ENCODE results near the gene POMGNT1.

POMGNT1 gene

DNA sequence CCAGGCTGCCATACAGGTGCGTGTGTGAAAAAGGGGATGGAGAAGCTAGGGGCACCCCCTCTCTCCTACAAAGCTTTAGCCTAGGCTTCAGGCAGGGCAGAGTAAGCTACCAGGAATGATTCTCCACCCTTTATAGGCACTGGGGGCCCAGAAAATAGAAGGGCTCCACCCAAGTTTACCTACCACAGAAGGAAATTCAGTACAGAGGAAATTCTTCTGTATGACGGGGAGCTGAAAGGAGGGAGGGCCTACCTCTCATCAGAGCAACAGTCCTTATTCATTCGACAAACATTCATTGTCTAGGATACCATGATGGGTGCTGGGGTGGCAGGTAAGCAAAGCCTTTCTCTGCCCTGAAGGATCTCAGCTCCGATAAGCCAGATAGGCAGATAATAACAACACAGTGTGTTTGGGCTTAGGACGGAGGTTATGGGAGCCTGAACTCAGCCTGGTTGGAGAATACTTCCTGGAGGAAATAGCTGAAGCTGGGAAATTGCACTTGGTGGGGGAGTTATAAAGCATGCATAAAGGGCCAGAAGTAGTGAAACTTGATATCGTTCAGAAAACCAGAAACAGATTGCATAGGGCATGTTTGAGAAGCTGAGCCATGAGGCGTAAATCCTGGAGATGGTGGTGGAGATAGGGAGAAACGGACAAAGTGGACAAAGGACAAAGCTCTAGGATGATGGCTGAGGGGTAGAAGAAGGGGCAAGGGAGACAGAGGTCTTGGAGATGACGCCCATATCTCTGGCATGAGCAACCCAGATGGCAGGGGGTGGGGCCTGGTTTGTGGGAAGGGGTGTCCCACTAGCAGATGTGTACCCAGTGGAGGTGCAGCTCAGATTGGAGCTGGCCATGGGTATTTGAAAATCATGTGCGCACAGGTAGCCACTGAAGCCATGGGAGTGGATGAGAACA lies 16.6 kb downstream of the POMGNT1 start:
- DNase-seq, result no peak

DNA sequence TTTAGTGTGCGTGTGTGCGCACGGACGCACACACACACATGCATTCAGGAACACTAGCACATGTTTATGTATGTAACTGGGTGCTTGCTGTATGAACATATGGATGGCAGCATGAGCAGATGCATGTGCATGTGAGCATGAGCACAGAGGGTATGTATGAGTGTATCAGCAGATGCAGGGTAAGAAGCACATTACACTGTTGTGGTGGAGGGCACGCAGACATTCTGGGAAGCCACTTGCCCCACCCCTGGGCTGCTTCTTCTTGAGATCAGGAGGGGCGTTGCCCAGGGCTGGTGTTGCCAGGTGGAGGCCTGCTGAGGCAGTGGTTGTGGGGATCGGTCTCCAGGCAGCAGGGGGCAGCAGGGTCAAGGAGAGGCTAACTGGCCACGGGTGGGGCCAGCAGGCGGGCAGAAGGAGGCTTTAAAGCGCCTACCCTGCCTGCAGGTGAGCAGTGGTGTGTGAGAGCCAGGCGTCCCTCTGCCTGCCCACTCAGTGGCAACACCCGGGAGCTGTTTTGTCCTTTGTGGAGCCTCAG lies 18.1 kb downstream of the POMGNT1 start:
- no peak for DNase-seq

DNA sequence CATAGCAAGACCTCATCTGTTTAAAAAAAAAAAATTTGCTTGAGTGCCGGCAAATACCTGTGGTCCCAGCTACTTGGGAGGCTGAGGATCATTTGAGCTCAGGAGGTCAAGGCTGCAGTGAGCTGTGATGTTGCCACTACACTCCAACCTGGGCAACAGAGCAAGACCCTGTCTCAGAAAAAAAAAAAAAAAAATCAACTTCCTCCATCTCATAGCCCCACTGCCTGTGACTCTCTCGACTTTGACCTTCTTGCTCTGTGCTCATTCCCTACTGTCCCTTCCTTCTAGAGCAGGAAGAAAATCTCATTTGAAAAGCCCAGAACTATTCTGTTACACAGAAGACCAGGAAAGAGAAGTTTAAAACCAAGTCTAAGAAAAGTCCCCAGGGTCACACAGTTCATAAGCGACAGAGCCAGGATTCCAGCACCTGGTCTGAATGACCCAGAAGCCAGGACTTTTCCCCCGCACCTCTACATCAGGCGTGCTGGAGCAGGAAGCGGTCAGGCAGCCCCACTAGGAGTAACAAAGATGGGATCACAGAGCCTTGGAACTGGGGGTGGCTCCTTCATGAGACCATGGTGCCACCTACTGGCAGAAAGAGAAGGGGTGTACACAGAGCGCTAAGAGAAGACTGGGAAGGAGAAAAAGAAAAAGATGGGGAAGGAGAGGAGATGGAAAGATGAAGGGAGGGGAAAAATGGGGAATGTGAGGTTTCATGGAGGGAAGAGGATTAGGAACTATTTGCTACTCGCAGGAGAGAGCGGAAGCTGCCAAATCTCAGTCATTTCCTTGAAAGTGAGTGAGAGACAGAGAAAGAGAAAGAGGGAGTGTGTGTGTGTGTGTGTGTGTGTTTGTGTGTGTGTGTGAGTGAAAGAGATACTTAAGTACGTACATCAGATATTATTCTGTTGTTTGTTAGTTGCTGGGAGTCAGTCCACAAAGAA lies 18.8 kb downstream of the POMGNT1 start:
- peak; percentile 71 for DNase-seq

DNA sequence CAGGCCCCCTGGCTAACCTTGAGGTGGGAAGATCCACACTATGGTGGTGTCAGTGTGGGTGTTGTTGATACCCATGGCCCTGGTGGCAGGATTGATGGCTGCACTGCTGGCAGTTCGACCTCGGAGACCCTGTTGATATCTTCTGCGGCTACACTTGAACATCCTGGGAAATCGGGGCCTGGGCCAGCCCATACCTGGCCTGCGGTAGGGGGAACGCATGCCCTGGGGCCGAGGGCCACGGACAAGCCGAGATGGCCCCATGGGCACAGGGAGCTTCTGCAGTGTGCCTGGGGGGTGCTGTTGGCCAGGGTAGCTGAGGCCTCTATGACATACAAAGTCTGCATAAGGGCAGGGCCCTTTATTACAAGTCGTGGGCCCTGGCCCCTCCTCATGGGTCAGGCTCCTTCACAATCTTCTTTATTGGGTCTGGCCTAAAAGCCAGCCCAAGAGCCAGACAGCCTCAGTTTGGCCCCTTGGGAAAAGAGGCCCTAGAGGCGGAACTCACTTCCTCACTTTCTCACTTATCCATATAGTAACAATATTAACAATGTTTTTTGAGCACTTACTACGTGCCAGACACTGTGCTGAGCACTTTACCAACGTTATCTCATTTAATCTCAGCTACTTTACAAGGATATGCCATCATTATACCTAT lies 21.9 kb downstream of the POMGNT1 start, which contains the start of gene P3R3URF:
Gene P3R3URF, minus strand, starts transcription at position 278 of the 655 bp plus-strand sequence. Its CDS starts 17 bp downstream, at position 261.
- DNase-seq, result no peak

DNA sequence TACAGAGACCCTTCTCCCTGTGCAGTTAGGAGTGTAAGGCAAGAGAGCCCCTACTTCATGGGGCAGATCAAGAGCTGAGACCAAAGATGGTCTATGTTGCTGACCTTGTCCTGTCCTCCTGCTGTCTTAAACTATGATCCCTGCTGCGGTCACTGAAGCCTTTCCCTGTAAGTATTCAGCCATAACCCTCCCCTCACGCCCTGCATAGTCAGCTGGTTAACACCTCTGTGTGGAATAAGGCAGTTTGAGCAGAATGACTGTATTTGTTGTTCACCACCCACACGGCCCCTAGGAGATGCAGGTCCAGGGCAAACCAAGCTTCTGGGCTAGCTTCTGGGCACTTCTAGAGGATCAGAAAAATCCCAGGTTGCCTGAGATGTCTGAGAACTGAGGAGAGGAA lies 23.0 kb downstream of the POMGNT1 start:
- DNase-seq, result no peak

DNA sequence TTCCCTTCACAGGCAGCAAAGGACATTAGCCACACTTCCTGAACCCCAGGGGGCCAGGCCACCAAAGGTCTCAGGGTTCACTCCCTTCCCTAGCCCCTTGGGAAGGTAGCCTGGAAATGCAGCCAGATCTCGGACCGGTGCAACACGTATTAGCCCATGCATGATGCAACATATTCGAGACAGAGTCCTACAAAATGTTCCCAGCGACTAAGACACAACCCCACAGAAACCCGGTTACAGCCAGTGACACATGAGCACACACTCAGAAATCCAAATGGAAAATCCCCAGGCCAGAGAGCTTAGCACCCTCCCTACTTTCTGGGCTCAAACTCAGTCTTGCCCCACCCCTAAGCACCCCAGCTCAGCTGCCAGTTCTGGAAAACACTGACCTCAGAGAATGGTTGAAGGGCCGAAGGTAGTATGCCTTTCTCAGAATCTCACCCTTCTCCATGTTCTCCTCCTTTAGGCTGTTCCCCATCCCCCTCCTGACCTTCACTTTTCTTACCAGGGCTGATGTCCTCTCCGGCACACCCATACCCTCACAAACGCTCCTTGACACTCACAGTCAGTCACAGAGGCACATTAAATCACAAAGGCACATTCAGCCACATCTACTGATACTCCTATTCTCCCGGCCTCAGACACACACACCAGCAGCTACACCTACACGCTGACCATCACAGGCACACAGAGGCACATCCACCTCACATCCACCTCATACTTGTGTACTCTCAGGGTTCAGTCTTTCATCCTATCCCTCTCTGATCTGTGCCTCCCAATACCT lies 23.6 kb downstream of the POMGNT1 start, which contains the start of gene TSPAN1:
Gene TSPAN1, plus strand, starts transcription at position 640 of the 784 bp plus-strand sequence. CDS start 6,021 bp downstream, outside the sequence.
- no peak for DNase-seq

DNA sequence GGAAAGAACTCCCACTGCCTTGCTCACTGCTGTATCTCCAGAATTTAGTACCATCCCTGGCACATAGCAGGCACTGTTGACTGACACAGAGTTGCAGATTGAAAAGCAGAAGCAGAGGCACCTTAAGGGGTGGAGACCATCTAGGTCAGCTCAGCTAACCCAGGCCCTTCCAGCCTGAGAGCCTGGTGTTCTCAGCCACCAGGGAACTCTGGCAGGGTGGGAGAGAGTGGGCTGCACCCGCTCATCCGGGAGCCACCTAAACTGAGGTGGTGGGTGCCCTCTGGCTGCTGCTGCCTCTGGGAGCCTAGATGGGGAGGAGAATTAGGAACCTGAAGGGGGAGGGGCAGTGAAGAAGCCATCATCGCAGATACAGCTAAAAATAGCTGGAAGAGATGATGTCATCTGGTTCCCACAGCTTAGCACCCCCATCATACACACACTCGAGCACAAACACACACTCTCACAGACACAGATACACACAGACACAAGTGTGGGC lies 24.8 kb downstream of the POMGNT1 start:
- no peak for DNase-seq

DNA sequence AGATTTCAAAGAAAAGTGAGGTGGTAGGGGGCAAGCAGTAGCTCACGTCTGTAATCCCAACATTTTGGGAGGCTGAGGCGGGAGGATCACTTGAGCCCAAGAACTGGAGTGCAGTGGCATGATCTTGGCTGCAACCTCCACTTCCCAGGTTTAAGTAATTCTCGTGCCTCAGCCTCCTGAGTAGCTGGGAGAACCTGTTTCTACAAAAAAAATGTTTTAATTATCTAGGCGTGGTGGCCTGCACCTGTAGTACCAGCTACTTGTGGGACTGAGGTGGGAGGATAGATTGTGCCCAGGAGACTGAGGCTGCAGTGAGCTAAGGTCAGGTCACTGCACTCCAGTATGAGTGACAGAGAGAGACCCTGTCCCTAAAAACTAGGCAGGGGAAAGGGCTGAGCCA lies 25.9 kb downstream of the POMGNT1 start:
- no peak for DNase-seq

DNA sequence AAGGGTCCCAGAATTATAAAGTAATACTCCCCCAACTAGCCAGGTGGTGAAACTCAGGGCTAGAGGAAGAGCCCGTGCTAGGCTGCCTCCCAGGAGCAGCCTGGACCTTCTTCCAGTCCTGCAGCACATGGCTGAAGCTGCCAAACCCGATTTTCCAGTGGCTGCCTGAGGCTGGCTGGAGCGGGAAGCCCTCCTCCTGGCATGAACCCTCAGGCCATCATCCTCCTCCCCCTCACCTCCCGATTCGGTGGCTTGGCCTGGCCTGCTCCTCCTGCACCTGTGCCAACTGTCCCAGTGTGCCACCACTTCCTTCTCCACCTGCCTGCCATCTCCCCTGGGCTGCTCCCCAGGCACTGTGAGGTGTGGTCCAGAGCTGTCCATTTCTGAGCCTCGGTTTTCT lies 26.4 kb downstream of the POMGNT1 start:
- DNase-seq, result no peak

DNA sequence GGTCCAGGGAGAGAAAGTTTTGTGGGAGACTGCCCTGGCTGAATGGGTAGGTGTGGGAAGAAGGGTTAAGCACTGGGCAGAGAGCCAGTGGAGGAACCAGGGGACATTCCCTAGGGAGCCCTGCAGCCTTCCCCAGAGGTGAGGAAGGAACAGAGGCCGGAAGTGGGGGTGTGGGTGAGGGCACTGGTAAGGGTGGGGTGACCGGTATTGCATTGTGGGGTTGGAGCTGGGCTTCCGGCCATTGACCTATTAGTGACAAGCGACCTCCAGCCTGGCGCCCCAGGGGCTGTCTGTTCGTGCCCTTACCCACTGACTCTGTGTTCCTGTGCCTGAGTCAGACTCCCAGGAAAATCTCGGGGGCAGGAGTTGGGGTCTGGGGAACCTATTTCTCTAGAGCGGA lies 26.9 kb downstream of the POMGNT1 start:
- no peak for DNase-seq

DNA sequence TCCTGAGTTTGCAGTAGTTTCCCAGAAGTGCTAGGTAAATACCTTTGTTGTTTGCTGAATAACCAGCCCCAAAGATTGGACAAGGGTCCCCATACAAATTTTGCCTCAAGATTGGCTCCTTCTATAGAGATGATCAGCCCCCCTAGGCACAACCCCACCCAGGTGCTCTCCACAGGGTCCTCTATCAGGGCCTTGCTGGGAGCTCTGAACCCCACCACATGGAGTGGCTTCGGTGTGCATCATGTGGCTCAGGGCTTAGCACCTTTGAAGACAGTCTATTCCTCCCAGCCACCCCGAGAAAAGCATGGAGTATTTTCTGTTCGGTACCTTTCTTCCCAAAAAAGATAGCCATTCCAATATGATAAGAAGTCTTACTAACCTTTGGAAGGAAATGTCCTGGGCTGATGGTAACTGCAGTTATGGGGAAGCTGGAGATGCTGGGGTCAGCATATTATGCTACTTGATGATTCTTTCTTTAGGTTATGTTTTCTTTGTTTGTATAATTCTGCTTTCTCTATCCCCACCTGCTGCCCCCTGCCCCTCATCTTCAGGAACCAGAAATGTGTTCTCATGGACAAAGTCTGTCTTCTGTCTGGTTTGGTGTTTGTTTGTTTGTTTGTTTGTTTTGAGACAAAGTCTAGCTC lies 28.3 kb downstream of the POMGNT1 start:
- DNase-seq, result no peak

DNA sequence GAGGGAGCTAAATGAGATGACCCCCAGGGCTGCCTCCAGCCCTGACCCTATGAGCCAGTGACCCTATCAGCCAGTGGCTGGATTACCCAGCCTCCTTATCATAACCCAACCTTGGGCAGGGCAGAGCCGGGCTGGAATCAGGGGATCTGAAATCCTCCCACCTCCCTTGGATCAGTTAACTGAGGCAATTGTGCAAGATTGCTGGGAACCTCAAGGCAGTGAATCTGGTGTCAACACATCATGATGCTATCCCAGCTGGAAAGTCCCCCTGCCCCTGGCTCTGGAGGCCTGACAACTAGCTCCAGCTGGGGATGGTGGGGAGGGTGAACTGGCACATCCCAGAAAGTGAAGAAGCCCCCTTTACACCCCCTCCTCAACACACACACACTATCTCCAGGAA lies 29.8 kb downstream of the POMGNT1 start:
- no peak for DNase-seq

DNA sequence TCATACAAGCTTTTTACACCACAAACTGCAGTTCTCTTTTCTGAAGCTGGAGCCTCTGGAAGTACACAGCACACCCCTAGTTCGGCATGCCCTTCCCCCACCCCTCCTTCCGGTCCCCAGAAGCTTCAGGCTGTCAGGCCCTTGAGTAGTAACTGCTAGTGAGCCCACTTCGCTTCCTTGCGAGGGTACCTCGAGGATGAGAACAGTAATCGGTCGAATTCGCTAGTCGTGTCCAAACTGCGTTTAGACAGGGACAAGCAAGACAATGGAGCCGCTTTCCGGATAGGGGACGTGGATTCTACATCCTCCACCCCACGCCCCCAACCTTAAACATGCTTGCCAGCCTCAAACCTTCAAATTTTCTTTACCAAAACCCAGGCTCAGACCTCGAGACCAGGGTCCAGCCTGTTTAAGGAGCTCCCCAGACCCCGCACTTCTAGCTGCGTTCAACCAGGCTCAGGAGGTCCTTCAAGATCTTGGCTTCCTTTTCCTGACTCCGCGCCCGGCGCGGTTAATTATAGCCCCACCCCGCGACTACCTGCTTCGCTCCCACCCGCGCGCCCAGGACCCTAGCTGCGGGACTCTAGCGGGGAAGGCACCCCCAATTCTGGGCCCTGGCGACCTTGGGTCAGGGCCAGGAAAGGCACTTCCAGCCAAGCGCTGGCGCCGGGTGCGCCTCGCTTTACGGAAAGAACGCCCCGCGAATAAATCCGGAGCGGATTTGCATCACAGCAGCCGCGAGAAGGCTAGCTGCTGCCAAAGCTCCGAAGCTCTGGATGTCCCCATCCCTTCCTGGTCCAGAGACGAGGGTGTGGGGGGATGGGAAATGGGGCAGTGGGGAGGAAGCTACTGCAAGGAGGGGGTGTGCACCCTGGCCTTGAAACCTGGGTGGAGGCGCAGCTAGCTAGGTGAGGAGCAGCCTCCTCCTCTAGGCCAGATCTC lies 31.4 kb downstream of the POMGNT1 start:
- DNase-seq, result no peak

DNA sequence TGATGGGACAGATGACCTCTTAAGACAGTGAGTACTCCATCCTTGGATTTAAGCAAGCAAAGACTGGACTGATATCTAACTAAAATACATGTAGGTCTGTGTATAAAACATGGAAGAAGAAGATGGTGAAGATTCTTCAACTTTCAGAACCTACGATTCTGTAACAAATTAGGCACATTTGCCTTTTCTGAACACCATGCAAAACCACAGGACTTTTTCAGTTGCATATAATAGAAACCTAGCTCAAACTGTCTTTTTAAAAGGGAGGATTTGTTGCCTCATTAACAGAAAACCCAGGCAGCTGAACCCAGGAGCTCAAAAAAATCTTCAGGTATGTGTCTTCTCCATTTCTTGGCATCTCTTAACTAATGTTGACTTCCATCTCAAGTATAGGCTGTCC lies 38.0 kb downstream of the POMGNT1 start:
- no peak for DNase-seq

DNA sequence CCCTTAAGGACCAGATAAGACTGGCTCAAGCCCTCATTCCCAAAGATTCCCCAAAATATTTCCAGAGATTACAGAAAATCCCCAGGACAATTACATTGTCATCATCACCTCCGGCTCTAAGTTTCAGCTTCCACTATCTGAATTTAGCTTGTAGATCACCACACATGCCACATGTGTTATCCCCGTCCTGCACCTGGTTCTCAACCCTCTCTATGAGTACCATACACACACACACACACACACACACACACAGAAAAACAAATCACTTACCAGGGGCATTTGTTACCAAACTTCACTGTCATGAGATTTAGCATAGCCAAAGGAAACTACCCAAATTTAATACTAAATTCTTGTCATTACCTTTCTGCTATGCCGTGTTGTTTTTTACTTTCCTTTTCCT lies 38.7 kb downstream of the POMGNT1 start:
- DNase-seq, result no peak

DNA sequence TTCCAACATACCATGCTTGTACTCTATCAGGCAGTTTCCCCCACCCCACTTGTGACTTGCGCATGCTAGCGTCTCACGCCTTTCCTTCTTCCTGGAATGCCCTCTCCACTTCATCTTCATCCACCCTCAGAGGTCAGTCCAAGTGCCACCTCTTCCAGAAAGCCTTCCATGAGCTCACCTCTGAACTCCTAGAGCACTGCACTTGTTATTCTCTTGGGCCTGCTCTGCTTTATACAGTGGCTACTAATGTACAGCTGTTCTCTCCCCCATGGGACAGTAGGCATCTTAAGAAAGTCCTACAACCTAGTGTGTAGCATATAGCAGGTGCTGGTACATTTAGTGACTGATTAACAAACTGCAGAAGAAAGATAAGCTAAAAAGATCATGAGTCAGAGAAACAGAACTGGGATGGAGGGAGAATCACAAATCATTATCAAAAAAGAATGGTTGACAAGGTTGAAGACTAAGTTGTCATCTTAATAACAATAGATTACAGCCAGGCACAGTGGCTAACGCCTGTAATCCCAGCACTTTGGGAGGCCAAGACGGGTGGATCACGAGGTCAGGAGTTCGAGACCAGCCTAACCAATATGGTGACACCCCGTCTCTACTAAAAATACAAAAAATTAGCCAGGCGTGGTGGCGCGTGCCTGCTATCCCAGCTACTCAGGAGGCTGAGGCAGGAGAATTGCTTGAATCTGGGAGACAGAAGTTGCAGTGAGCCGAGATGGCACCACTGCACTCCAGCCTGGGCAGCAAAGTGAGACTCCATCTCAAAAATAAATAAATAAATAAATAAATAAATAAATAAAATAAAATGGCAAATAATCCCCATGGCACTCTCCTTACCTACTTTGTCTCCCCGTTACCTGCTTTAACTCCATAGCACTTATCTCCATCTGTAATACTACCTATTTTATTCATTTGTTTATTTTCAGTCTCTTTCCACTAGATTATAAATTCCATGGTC lies 39.6 kb downstream of the POMGNT1 start:
- no peak for DNase-seq

DNA sequence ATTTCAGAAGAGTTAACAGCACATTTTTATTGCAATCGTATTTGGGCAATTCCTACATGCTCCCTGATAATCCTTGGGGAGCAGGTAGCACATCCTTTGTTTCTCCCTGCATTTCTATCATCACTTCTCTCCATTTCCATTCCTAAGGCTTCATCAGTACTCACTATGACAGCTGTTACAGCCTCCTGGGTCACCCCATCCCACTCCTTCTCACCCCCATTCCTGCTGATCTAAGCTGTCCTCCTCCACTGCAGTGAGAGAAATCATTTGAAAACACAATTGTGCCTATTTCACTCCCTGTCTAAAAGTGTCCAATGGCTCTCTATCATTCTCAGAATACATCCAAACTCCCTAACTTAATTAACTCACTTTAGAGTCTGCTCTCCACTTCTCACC lies 40.3 kb downstream of the POMGNT1 start:
- no peak for DNase-seq

DNA sequence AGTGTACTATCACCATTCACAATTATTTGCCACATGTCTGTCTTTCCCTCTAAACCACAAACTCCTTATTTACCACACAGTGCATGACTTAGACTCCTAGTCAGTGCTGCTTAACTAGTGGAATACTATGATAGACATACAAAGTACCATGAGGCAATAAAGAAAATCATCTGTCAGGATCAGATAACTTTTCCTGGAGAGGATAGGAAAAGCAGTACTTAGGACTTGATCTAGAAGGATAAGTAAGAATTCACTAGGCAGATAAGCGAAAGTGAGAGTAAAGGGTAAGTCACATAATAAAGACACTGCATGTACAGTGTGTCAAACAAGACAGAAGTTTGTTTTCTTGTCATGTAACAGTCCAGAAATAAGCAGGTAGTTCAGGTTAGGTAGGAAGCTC lies 44.5 kb downstream of the POMGNT1 start:
- DNase-seq, result no peak

DNA sequence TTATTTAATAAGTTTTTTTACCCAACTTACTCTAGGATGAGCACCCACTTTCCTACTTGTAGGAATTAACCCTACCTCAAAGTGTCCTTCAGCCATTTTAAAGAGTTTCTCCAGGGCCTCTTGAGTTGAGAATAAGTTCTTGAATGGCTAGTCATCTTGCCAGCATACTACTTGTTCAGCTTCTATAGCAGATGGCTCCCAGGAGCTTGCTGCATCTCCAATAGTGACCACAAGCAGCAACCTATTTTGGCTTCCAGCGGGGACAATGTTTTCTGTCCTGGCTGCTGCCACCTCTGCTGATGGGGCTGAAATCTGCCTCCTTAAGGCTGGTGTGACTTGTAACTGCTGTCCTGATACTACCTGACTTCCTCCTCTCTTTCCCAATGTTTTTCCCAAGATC lies 45.0 kb downstream of the POMGNT1 start:
- DNase-seq, result no peak
